Stimulated activated CD8-positive, alpha-beta memory T cell treated with anti-CD3 and anti-CD28 coated beads, Interleukin-7, amount 100 ng/mL, for 4 hours (primary cell): ENCODE measurements around the gene TPCN1.

Source experiments
- DNase-seq, 2 donors: peaks; one replicate each; pipeline ENCODE4 v3.0.0-alpha.2; 2020; ENCODE audit warnings: low read depth in 2 of 2

The TPCN1 gene

GRCh38 chr12:113241191-113242025 lies 20.1 kb downstream of the TPCN1 start:
- DNase-seq = no peak

- DNase-seq = no peak
Observed at GRCh38 chr12:113242026-113242418, 20.8 kb downstream of the TPCN1 start.

DNA sequence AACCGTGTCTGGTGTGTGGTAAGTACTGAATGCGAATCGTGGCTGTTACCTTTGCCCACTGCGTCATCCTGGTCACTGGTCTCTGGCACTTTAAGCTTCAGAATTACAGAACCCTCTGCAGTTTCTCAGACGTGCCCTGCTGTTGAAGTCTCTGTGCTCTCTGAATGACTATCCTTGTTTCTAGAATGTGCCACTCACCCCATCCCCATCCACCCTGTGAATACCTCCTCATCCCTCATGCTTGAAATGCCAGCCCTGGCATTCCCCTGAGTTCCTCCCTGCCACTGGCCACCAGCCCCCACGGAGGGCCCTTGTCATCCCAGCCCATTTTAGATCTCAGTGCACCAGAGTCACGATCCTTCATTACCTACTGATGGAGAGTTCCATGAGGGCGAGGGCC lies 21.3 kb downstream of the TPCN1 start:
- DNase-seq = no peak

- DNase-seq = no peak
Observed at GRCh38 chr12:113244047-113244460, 22.8 kb downstream of the TPCN1 start.

GRCh38 chr12:113244478-113244958 lies 23.3 kb downstream of the TPCN1 start:
- DNase-seq = no peak

GRCh38 chr12:113245695-113246477 lies 24.6 kb downstream of the TPCN1 start:
- no peak for DNase-seq

DNA sequence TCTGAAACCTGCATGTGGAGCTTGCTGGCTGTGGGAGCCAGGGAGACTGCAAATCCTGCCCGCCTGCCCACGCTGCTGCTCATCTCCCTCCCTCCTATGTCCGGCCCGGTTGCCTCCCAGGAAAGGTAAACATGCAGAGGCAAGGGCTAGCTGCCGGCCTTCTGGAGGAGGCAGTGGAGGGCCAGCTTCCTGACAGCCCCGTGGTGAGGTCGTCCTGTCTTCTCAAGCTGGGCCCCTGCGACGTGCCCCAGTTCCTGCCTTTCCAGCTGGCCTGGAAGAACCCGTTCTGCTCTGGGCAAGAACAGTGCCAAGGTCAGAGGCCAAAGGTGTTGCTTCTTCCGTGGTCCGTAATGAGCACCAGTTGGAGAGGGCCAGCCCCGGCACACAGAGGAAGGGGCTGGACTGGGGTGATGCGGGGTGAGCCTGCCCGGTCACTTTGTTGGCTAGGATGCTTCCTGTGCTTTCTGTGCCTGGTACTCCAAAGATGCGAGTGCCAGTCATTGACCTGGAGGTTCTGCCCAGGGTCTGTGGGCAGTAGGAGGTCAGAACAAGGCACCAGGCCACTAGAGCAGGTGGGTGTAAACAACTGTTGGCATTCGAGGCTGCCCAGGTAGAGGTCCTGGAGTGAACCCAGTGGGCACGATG lies 25.3 kb downstream of the TPCN1 start:
- DNase-seq = no peak

DNA sequence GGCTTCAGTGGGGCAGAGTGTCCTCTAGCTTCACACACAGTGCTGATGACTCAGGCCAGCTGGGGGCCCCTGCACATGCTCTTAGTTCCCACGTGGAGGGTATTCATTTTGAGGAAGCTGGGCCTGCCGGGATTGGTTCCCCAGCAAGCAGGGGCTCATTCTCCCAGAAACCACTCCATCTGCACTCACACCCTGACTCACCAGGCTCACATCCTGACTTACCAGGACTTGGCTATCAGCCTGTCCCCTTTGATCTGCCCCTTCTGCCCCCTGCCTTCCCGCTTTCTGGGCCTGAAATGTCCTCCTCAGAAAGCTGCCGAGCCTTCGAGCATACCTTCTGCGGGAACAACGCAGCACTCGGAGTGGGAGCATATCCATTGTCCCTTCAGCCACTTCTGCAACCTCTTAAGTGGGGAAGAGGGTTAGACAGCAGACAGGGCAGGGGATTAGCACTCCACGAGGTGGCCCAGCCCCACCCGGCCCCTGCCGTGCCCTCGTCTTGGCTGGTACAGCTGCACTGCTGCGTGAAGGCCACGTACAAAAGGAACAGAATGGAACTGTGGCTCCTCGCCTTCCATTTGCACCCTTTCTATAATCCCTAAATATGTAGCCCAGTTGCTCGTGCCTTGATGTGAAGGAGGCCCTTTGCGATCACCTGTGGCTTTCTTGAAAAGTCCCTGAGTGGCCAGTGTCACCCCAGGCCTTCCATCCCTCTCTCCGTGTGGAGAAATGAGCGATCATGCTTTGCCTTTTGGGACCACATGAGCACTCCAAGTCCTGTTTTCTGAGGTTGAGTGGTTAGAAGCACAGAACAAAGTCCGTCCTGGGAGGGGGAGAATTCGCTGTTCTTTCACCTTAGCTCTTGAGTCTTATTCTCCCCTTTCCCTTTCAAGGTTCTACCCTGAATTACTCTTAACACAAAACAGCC lies 26.1 kb downstream of the TPCN1 start:
- no peak for DNase-seq

DNA sequence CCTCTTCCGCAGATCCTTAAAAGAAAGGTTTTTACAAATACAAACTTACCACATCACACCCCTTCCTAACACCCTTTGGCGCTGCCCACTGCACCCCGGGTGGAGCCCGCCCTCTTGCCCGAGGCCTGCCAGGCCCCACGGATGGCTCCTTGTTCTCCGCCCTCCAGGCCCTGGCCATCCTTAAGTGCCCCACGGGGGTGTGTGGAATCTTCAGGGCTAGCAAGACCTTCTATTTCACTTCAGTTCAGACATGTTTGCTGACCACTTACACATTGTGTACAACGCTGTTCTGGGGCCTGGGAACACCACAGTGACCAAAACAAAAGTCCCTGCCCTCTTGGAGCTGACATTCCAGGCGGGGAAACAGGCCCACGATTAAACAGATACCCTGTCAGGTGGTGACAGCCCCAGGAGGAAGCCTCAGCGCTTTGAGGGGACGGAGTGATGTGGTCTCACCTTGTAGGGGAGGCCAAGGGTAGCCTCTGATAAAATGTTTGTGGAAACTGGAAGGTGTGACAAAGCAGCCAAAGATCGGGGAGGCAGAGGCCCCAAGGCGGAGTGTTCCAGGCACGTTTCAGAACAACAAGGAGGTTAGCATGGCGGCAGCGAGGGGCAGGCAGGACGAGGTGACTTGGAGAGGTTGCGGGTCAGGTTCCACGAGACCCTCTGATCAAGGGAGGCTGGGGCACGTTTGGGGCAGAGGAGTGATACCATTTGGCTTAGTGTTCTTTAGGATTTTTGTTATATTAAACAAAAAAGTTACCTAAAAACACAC lies 27.0 kb downstream of the TPCN1 start:
- no peak for DNase-seq

- DNase-seq = no peak
Observed at GRCh38 chr12:113248842-113249435, 27.7 kb downstream of the TPCN1 start.

GRCh38 chr12:113249546-113249945 lies 28.3 kb downstream of the TPCN1 start:
- DNase-seq = no peak

DNA sequence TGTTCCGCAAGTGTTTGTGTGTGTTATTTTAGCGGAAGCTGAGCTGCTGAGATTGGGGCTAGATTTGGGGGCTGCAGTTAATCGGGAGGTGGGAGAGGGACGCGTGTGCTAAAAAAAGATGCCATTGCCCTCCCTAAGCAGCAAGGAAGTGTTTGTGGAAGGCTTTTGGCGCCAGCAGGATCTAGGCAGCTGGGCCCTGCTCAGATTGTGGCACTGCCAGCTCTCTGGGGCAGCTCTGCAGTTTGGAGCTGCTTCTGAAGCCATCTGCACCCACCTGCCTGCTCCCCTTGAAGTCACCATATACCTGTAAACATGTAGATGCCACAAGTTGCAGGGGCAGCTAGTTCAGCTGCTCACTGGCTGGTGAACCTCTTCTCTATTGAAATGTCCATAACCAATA lies 28.8 kb downstream of the TPCN1 start:
- DNase-seq = no peak

DNA sequence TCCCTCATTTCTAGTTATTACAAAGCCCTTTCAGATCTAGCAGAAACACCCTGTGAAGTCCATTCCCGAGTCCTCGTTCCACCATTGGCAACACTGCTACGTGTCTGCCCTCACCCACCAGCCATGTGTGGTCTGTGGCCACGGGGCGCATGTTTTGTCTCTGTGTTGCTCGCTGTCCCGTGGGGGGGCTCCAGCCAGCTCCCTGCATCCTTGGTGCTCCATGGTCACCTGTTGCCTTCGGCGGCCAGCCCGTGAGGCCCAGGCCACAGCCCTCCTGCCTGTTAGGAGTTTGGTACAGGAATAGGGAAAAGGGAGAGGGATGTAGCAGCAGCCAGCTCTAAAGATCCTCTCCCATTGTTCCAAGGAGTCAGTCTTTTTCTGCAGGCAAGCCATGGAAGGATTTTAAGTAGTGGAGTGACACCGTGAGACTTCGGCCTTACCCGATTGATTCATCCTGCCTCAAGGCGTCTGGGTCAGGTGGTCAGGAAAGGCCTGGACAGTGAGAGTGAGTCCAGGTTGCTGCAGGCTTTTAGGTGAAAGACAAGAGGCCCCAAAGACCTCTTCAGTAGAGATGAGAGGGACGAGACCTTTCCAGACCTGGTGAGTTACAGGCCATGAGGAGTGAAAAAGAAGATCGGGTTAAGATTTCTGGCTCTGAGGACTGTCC lies 30.3 kb downstream of the TPCN1 start:
- no peak for DNase-seq

- no peak for DNase-seq
Observed at GRCh38 chr12:113252494-113252893, 31.2 kb downstream of the TPCN1 start.

DNA sequence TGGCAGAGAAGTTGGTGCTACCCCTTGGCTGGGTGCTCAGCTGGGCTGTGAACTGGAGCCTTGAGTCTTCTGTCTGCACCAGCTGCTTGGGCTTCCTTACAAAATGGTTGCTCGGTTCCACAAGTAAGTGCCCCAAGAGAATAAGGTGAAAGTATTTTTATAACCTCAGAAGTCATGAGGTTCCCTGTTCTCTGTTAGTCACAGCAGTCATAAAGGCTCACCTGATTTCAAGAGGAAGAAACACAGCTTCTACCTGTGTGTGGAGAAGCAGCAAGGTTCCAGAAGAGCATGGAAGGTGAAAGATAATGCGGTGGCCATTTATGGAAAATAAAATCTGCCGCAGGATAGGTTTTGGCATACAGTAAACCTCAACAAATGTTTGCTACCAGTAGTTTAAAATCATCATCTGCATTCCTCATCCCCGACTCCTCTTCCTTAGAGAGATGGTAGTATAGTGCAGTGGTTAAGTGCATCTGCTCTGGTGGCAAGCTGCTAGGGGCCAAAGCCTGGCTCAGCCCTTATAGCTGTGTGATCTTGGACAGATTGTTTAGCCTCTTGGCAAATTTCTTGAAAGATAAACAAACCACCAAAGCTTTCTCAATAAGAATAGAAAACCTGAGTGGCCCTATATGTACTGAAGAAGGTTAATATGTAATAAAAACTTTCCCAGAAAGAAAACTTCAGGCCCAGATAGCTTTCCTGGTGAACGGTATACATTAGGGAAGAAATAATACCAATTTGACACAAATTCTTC lies 32.4 kb downstream of the TPCN1 start:
- DNase-seq = no peak

DNA sequence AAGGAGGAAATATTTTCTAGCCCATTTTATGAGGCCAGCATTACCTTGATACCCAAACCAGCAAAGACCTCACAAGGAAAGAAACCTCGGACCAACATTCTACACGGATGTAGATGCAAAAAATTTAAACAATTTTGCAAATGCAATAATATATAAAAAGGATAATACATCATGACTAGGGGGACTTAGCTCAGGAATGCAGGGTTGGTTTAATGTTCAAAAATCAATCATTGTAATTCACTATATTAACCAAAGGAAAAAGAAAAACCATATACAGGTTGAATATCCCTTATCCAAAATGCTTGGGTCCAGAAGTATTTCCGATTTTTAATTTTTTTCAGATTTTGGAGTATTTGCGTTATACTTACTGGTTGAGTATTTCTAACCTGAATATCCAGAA lies 33.0 kb downstream of the TPCN1 start:
- DNase-seq = no peak

- no peak for DNase-seq
Observed at GRCh38 chr12:113257564-113257963, 36.3 kb downstream of the TPCN1 start.

GRCh38 chr12:113260127-113260526 lies 38.9 kb downstream of the TPCN1 start:
- no peak for DNase-seq
